NT2/D1 (cell line): ENCODE measurements around the gene TTLL11.

Experiments used
- DNase-seq: peaks from one replicate; pipeline ENCODE4 v3.0.0-alpha.2; 2011; ENCODE audit warnings: low read depth, low spot score
- H3K27me3 ChIP-seq: 2 replicates; pipeline ENCODE4 v1.6.0; 2011; ENCODE audit warnings: mild to moderate bottlenecking; ENCODE audit not compliant: insufficient read length, insufficient read depth
- H3K36me3 ChIP-seq: 2 replicates; pipeline ENCODE4 v1.6.1; 2011; ENCODE audit warnings: mild to moderate bottlenecking, low read length, mixed read lengths; ENCODE audit not compliant: insufficient read depth, insufficient read length
- H3K4me1 ChIP-seq: 2 replicates; pipeline ENCODE4 v1.5.1; 2011; ENCODE audit not compliant: insufficient read depth, insufficient read length
- H3K4me3 ChIP-seq: 2 replicates; pipeline ENCODE4 v1.5.1; 2011; ENCODE audit warnings: low read depth; ENCODE audit not compliant: insufficient read length
- H3K9ac ChIP-seq: 2 replicates; pipeline ENCODE4 v1.6.0; 2011; ENCODE audit warnings: low read depth; ENCODE audit not compliant: insufficient read length
- H3K9me3 ChIP-seq: 2 replicates; pipeline ENCODE4 v1.5.1; 2011; ENCODE audit warnings: mild to moderate bottlenecking, low read length; ENCODE audit not compliant: insufficient read depth
- SUZ12 ChIP-seq: IDR thresholded peaks from 2 replicates; pipeline ENCODE4 v1.6.1; 2011; ENCODE audit not compliant: insufficient read length, insufficient read depth; ENCODE audit errors: extremely low read depth
- YY1 ChIP-seq: IDR thresholded peaks from 2 replicates; pipeline ENCODE4 v1.6.1; 2011; ENCODE audit not compliant: insufficient read length, insufficient read depth
- ZNF274 ChIP-seq: IDR thresholded peaks from 2 replicates; pipeline ENCODE4 v1.6.1; 2011; ENCODE audit warnings: mild to moderate bottlenecking, low read depth, low read length

TTLL11 gene

DNA sequence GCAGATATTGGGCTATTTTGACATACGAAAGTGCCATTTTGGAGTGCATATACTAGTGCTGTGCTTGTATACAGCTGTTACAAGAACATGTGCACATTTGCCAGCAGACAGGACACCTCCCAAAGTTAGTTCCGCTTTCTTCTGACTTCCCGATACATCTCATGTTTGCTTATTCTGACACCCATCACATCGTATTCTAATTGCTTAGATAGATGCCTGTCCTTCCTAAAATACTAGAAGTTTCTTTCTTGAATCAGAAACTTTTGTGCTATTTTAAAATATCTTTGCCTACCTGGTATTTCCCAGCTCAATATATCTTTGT is 177.8 kb downstream of the TTLL11 start:
- Histone ChIP-seq H3K4me3 (no peak overlapping the region), H3K36me3 (no peaks in the 10 kb centered on the region), H3K27me3 (peaks cover 2% of the 10 kb centered on the region), H3K9me3 (no peaks in the 10 kb centered on the region), H3K4me1 (no peaks in the 10 kb centered on the region), H3K9ac (no peak overlapping the region)
- DNase-seq: no peak
- TF ChIP-seq SUZ12: no peak
- TF ChIP-seq ZNF274: no peak
- no peak for TF ChIP-seq YY1

DNA sequence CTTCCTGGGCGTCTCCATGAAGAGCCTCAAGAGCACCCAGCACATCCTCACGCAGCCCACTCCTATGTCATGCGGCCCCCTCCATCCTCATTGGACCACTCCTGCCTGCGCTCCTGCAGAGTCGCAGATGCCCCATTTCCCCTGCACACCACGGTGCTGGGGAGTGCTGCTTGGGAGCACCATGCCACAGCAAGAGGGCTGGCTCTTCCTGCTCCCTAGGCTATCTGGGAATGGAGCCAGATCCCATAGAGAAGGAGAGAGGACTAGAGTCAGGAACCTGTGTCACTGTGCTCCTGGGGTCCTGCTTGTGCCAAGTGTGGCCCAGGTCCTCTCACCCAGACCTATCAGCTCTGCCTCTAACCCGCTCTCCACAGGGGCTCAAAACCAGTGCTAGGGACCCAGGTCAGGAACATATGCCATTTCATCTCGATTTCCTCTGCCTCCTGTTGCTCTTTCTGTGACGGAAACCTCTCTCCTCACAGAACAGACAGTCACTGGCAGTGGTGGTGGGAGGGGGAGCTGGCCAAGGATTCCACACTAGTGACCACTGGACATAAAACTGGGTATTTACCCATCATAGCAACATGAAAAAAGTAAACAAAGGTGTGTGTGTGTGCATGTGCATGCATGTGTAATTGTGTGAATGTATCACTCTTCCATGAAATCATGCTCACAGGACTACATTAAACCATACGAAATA is 178.4 kb downstream of the TTLL11 start:
- TF ChIP-seq YY1 (no peak), ZNF274 (no peak), SUZ12 (no peak)
- no peak overlapping the region for H3K4me3 ChIP-seq
- no peak for DNase-seq

DNA sequence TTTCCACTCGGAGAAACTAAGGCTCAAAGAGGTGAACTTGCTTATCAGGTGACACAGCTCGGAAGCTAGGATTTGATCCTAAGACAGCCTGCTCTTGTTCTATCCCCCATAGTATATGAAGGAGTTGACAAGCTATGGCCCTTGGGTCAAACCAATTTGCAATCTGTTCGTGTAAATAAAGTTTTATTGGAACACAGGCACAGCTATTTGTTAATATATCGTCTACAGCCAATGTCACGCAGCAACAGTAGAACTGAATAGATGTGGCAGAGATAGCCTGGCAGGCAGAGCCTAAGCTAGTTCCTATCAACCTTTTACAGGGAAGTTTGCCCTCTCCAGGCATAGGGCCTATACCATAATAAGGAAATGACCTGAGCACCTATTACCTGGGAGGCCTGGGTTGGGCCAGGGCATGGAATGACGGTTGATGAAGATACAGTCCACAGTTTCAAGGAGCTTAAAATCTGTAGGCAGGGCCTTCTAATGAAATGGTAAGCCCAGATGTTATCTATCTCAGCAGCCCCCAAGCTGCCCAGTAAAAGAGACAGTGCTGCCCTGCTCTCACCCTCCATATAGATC is 179.0 kb downstream of the TTLL11 start:
- Histone ChIP-seq H3K27me3 (peaks cover 2% of the 10 kb centered on the region), H3K9ac (no peak overlapping the region), H3K36me3 (no peaks in the 10 kb centered on the region), H3K4me3 (no peak overlapping the region), H3K9me3 (no peaks in the 10 kb centered on the region), H3K4me1 (no peaks in the 10 kb centered on the region)
- no peak for DNase-seq
- no peak for TF ChIP-seq YY1
- no peak for TF ChIP-seq SUZ12
- TF ChIP-seq ZNF274: no peak

More for the DNA sequence above, 178.4 kb downstream of the TTLL11 start:
- Histone ChIP-seq H3K9me3 (no peaks in the 10 kb centered on the region), H3K4me1 (no peaks in the 10 kb centered on the region), H3K9ac (no peak overlapping the region), H3K27me3 (peaks cover 2% of the 10 kb centered on the region), H3K36me3 (no peaks in the 10 kb centered on the region)

DNA sequence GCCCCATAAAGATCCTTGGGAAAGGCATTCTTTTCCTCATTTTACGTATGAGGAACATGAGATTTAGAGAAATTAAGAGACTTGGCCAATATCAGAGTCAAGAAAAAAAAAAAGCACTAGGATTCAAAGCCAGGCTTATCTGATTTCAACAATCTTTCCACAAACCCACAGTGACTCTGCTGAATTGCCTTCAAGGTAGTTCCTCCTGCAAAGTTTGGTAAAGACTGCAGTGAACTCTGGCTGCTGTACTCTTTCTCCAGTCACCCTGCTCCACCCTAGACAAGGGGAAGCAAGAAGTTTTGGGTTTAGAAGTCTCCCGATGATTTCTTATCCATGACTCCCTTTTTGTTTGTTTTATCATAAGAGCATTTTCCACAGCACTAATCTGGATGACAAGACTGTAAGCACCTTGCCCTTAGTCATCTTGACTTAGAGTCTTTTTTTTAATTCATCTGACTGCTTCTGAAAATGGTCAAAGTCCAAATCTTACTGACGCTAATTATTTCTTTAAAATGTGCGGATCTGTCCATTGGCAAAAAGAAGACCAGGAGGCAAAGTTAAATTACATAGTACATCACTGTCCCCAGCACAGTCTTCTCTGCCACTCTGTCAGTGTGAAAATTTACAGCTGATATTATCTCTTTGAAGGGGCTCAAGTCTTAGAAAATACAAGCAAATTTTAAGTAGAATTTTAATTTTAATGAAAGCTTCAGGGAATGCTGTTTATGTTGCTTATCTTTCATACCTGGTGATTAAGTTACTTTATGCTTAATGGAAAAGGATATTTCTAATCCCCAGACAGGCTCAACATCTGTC is 180.1 kb downstream of the TTLL11 start:
- no peak for DNase-seq
- no peak overlapping the region for H3K4me3 ChIP-seq
- H3K27me3 ChIP-seq: peaks cover 2% of the 10 kb centered on the region
- no peaks in the 10 kb centered on the region for H3K9me3 ChIP-seq
- H3K9ac ChIP-seq: no peak overlapping the region
- H3K4me1 ChIP-seq: no peaks in the 10 kb centered on the region
- TF ChIP-seq YY1: no peak
- TF ChIP-seq SUZ12: no peak
- TF ChIP-seq ZNF274: no peak
- H3K36me3 ChIP-seq: no peaks in the 10 kb centered on the region

DNA sequence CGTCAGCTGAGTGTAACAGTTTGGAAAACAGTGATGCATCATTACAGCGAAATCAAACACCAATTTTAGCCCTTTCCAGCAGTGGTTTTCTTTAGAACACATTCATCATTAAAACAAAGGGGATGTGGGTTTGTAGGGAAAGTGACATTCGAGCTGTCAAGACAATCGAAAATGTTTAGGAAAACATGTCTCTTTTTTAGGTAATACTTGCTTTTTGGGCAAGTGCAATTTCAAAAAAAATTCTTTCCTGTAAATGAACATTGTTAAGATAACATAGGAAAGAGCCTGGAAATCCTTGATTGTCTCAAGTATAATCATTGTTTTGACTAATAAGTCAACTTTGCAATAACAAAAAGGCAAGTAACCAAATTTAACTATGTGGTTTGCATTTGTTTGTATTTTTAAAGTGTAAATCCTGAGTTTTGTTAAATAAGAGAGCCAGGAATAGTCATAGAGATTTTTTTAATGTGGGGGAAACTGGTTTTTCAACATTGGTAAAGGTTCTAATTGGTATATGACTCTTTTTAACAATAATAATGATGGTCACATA is 182.5 kb downstream of the TTLL11 start:
- H3K4me1 ChIP-seq: no peaks in the 10 kb centered on the region
- no peak overlapping the region for H3K4me3 ChIP-seq
- peaks cover 2% of the 10 kb centered on the region for H3K27me3 ChIP-seq
- DNase-seq: no peak
- no peaks in the 10 kb centered on the region for H3K36me3 ChIP-seq
- TF ChIP-seq YY1: no peak
- no peak for TF ChIP-seq SUZ12
- no peak for TF ChIP-seq ZNF274
- H3K9me3 ChIP-seq: no peaks in the 10 kb centered on the region
- no peak overlapping the region for H3K9ac ChIP-seq

DNA sequence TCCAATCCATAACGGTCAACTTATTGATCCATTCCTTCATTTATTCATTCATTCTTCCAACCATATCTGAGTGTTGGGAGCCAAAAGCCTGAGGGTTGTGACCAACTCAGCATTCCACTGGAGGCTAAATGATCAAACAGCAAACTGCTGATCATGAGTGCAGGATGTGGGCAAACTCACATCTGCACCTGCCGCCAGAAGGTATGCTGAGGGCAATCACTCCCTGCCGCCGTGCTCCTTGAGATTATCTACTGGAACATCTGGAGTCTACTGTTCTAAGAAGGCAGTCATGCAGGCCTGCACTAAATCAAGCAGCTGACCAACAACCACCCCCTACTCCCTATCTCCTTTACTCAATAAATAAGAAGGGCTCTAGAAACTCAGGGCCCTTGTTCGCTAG is 184.0 kb downstream of the TTLL11 start:
- no peaks in the 10 kb centered on the region for H3K27me3 ChIP-seq
- no peak for DNase-seq
- H3K36me3 ChIP-seq: no peaks in the 10 kb centered on the region
- H3K4me3 ChIP-seq: no peak overlapping the region
- no peak overlapping the region for H3K9ac ChIP-seq
- TF ChIP-seq SUZ12: no peak
- no peak for TF ChIP-seq ZNF274
- no peak for TF ChIP-seq YY1
- no peaks in the 10 kb centered on the region for H3K4me1 ChIP-seq
- H3K9me3 ChIP-seq: no peaks in the 10 kb centered on the region

DNA sequence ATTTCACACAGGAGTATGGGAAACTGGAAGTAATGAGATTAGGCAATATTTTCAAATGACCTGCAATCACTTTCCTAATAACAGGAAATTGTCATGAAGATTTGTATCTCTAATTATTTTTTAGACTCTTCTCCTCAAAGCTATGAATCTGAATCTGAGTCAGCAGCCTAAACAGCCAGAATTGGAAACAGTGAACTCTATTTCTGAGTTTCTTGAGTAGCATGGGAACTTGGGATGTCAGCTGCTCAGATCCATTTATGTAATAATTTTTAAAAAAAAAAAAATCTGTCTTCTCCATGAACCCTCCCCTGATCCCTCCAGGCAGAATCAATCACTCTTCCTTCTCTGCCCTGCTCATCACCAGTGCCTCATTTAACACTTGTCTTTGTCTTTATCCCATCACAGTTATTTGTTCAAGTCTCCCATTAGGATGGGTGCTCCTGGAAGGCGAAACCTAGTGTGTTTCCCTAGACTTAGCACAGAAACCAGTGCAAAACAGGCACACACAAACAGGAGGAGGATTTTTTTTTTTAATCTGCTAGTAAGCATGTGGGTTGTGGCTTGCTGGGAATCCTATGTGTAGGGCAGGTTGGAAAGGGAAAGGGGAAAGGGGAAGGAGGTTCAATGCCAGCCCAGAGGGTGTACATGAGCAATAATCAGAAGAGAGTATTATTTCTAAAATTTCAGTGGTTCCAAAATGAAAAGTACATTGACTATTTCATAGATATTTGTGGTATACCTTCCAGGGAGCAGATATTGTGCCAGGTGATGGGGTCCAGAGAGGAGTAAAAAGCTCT is 186.8 kb downstream of the TTLL11 start:
- no peak overlapping the region for H3K4me3 ChIP-seq
- H3K4me1 ChIP-seq: no peaks in the 10 kb centered on the region
- no peak overlapping the region for H3K9ac ChIP-seq
- H3K36me3 ChIP-seq: no peaks in the 10 kb centered on the region
- H3K9me3 ChIP-seq: no peaks in the 10 kb centered on the region
- no peak for TF ChIP-seq ZNF274
- TF ChIP-seq SUZ12: no peak
- TF ChIP-seq YY1: no peak
- DNase-seq: no peak
- no peaks in the 10 kb centered on the region for H3K27me3 ChIP-seq
